AML-193 (cell line): ENCODE data around the gene ROR2.
"Not testable (repeated sequence)": the region's sequence is repeated elsewhere in the genome, so short reads cannot be mapped to it uniquely, and the experiment has no call there.

Experiments
- DNase-seq, 2 experiments: peaks; one replicate each; lab custom pipeline; 2025; lab: John Stamatoyannopoulos, UW

ROR2 gene

GRCh38 chr9:91677822-91678436, 272.1 kb downstream of the ROR2 start:
- DNase-seq, result no peak

DNA sequence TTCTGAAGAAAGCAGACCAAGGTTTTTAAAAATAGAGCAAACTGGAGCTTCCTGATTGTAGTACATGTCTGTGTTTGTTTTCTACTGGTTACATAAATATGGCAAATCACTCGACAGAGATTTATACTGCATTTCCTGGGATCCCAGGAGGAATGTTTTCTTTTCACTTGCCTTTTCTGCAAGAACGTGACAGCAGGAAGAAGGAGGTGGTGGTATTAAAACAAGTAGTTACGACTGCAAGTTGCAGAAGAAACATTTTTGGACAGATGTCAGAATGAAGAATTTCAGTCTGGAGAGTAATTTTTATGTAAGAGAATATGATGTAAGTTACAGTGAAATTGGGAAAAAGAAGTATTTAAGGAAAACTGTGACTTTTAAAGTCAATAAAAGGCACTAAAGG, 272.7 kb downstream of the ROR2 start:
- no peak for DNase-seq

GRCh38 chr9:91676046-91676445, 274.0 kb downstream of the ROR2 start:
- DNase-seq, result no peak

- DNase-seq, result no peak
Observed at GRCh38 chr9:91664663-91665062, 285.4 kb downstream of the ROR2 start.

DNA sequence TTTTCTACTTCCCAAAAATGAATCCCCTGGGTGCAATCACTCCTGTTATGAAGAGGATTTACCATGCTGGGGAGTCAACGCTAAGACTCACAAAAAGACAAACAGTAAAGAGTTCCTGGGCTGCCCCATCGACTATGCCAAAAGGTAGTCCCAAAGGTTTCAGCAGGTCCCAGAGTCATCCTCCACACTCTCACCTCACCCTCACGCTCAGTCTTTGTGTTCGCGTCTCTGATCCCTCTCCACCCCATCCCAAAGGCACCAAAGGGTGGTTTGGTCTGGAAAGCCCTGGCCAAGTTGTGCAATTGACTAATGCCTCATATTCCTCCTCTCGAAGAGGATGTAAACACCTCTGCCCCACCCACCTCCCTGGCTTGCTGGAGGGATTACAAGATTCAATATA, 286.2 kb downstream of the ROR2 start:
- no peak for DNase-seq

DNA sequence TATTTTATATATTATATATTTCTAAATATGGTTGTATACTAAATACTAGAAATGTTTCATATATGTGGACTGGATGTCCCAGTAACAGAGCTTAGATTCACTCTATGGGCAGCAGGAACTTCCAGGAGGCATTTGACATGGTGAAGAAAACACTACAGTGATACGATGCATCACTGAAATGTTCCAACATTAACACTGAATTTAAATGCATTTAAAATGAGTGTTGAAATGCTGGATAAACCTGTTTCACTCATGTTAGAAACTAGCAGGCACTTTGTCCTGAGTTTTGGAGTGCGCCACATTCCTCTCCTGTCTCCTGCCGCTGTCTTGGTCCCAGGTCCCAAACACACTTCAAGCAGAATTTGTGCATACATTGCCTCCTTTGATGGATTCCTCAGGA, 288.6 kb downstream of the ROR2 start:
- DNase-seq, result no peak

- DNase-seq, result no peak
Observed at GRCh38 chr9:91660521-91660920, 289.5 kb downstream of the ROR2 start.

- DNase-seq, result no peak
Observed at GRCh38 chr9:91659529-91660495, 290.2 kb downstream of the ROR2 start.

DNA sequence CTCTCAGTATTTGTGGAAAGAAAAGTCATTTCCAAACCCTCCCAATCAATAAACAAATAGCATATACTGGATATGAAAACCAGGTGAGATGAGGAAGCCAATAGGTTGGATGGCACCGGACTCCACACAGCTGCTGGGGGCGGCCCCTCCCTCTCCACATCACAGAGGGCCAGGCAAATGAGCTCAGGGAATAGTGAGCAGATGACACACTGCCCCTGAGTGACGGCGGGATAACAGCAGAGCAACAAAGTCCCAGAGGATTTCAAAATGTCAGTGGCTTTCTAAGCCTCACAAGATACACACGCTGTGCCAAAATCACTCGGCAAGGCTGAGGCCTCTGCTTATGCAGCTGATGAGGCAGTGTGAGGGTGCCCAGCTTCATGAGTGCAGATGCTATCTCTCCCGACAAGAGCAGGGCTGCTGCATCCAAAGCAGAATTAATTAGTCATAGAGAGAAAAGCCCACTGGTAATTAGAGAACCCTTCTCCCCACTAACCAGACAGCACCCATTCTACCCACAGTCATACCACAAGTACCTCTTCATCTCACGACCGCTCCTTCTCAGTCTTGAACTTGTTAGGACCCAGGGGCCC, 291.4 kb downstream of the ROR2 start:
- no peak for DNase-seq

DNA sequence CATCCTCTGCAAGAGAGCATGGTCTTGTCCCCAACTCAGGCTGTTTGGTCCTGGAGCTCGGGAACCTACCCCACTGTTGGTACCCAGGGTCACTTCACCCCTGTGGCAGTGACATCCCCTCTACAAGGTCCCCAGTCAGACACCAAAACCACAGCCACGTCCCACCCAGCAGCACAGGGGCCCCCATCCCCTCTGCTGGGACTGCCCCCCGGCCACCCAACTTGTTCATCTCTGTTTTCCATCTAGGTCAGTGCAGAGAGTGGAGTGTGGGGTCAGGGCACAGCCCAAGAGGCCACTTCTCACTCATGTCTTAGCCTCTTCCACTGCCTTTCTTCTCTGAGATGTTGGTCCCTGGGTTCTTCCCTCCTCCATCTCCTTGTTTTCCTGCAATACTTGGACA, 292.5 kb downstream of the ROR2 start:
- DNase-seq, result no peak

DNA sequence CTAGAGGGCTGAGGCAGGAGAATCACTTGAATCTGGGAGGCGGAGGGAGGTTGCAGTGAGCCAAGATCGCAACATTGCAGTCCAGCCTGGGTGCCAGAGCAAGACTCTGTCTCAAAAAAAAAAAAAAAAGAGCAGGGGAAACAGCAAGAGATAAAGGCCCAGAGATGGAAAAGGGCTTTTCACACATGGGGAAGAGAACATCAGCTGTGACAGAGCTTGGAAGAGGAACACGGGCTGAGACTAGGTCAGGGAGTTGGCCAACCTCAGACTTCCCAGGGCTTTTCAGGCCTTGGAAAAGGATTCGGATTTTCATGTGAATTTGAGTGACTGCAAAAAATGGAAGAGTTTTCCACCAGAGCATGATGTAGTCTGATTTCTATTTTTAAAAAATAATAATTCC, 294.4 kb downstream of the ROR2 start:
- DNase-seq, result no peak

GRCh38 chr9:91655215-91655614, 294.8 kb downstream of the ROR2 start:
- DNase-seq, result no peak

DNA sequence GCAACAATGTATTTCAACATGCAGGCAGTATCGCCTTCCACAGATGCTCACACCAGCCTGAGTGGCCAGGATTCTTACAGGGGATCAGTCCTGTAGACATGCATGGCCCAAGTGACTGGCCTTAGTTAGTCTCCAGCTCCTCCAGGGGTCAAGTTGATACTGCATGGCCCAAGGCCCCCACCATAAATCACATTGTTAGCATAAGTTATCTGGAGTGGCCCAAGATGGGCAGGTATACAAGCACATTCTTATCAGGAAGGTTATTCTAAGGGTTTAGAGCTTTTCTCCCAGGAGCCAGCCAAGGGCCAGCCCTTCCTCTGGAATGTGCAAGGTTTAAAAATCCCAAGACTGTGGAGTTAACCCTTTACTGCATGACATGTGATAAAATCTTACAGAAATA, 295.5 kb downstream of the ROR2 start:
- no peak for DNase-seq

DNA sequence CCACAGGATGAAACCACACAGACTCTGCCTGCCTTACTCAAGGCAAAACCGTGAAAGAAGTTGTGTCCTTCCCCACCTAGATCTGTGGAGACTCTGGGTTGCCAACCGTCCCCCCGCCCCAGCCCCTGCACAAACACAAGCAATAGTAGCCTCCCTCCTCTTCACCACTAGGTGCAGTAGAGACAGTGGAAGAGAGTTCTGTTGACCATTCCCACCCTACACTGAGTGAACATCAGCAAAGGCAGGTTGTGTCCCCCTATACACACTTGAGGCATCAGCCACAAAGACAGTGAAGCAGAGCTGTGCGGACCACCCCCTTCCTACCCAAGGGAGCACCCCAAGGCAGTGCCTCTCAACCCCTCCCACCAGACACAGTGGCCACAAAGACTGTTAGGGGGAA, 302.7 kb downstream of the ROR2 start:
- no peak for DNase-seq

DNA sequence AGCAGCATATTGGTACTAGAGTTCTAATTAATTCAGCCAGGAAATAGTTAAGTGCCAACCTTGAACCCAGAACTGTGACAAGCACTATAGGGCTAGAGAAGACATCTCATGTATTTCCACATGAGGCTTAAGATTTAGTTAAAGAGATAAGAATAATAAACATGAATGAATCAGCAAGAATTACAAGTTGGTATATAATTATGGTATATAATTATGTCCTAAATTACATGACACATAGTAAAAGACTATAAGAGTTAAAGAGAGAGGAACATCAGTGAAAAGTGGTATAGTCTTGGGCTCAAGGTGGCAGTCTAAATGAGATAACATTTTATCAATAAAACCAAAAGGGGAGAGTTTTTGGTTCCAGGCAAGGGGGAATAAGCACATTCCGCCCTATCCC, 303.3 kb downstream of the ROR2 start:
- no peak for DNase-seq

GRCh38 chr9:91644433-91644832, 305.6 kb downstream of the ROR2 start:
- no peak for DNase-seq

DNA sequence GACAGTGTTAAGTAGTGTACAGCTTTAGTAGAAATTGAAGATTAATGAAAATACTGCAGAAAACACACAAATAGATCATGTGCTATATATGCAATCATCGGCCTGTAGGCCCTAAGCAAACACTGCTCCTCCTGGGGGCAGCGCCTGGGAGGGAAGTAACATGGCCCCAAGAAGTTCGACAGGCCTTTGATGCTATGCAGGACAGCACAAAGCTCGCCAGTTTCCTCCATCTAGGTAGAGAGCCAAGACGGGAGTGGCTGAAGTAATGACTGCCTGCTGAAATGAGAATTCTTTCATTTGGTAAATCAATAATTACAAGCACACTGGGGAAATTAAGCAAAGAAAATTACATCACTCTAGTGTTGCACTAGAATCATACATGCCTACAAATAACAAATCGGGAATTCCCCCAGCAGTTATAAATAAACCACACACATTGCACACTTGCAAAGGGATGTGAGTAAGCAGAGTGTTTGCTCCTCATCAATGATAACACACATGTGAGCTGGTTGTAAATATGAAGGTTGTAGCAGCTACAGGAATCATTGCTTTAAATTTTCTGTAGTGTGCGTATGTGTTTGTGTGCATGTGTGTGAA, 306.4 kb downstream of the ROR2 start:
- DNase-seq, result no peak

DNA sequence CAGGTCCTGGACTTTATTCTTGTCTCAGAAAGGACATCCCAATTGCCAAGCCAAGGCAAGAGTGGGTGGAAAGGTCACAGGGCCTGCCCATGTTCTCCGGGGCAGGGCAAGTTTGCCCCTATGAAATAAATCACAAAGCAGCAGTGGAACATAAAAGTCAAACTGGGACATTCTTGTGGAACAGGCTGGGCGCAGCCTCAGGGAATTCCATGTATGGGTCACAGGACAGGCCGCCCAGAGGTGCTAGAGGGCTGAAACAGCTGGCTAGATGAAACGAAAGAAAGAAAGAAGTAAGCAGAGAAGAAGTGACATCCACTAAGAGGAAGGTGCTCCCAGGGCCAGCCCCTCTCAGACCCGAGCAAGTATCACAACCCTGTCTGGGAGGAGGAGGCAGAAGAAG, 307.3 kb downstream of the ROR2 start:
- no peak for DNase-seq

- no peak for DNase-seq
Observed at GRCh38 chr9:91640428-91640827, 309.6 kb downstream of the ROR2 start.

- DNase-seq, result no peak
Observed at GRCh38 chr9:91639054-91639453, 311.0 kb downstream of the ROR2 start.

GRCh38 chr9:91634832-91635231, 315.2 kb downstream of the ROR2 start:
- DNase-seq, result not testable (repeated sequence)

GRCh38 chr9:91629718-91630117, 320.3 kb downstream of the ROR2 start:
- no peak for DNase-seq

- no peak for DNase-seq
Observed at GRCh38 chr9:91628892-91629291, 321.1 kb downstream of the ROR2 start.
